ENCODE measurements around the gene NAA80. TPM values are rescaled to one million over a fixed set of nuclear protein-coding genes. Genes with fewer than 3 reads are reported as not detected.

The NAA80 gene
- polyA plus RNA-seq, 1 of the 3 experiments (the other 2 are of a cell fraction): 10.5 TPM

DNA sequence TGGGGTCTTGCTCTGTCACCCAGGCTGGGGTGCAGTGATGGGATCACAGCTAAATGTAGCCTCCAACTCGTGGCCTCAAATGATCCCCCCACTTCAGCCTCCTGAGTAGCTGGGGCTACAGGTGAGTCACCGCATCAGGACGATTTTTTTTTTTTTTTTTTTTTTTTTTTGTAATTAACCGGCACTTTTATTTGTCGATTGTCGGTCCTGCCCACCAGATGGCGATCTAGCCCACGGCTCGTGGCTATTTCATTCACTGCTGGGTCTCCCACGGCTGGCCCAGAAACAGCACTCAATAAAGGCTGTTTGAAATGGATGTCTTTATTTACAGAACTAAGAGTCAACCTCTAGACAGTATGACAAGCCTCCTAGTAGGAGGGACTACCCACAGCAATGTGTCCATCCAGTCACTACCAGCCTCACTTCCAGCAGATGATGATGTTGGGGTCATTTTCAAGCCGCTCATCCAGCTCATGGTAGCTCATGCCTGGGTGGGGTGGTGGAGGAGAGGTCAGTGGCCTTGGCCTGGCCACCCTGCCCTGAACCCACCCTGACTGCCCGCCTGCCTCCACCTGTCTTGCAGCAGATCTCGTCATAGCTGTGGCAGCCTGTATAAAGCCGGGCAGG, 48.1 kb upstream of the NAA80 start:
- Histone ChIP-seq H3K27me3 (ENCODE audit: insufficient read depth) (no peaks in the 10 kb centered on the region), H3K79me2 (ENCODE audit: insufficient read depth) (peaks cover 28% of the 10 kb centered on the region), H3K4me3 (ENCODE audit: low read depth in 2 of 2, low read length in 1 of 2) (no peak overlapping the region), H3K9me2 (no peaks in the 10 kb centered on the region), H3K36me3 (replicated peaks in 1 of 2; ENCODE audit: control insufficient read depth in 1 of 2, insufficient read depth in 2 of 2, low read length in 1 of 2) (peaks cover 0 to 17% of the 10 kb centered on the region in 2 experiments), H3F3A (replicated peaks; ENCODE audit: insufficient read depth) (peaks cover 3% of the 10 kb centered on the region), H4K20me1 (ENCODE audit: insufficient read depth) (0 out of 2 replicates have a peak, but pooled peaks cover 3% of the 10 kb centered on the region), H3K9ac (no peak overlapping the region), H3K4me1 (ENCODE audit: control insufficient read depth in 1 of 2, insufficient read depth in 2 of 2, low read depth in 1 of 2, low read length in 1 of 2) (peaks cover 11 to 42% of the 10 kb centered on the region in 2 experiments; a peak in 1 of 4 replicates), H2AFZ (ENCODE audit: low read depth) (no peak overlapping the region), H3K9me3 (no peaks in the 10 kb centered on the region), H3K27ac (ENCODE audit: low read depth in 2 of 2, low read length in 1 of 2) (peak overlapping the region in 1 of 2 experiments; percentile 35; a peak in 1 of 4 replicates), H3K4me2 (no peak overlapping the region)
- peak; percentile 83 for DNase-seq
- 18% methylated on average over 13 of the region's 14 CpGs for WGBS (ENCODE audit: low lambda C conversion rate)
- POLR2A ChIA-PET: interaction anchor here (0.9 to 2.6 kb wide), 5 partner anchors 10 to 221 kb away, joined by 3 to 5 read pairs (median 4); partner anchors contain the start of genes HYAL3 and NAA80
- TF ChIP-seq, protein P1, sequence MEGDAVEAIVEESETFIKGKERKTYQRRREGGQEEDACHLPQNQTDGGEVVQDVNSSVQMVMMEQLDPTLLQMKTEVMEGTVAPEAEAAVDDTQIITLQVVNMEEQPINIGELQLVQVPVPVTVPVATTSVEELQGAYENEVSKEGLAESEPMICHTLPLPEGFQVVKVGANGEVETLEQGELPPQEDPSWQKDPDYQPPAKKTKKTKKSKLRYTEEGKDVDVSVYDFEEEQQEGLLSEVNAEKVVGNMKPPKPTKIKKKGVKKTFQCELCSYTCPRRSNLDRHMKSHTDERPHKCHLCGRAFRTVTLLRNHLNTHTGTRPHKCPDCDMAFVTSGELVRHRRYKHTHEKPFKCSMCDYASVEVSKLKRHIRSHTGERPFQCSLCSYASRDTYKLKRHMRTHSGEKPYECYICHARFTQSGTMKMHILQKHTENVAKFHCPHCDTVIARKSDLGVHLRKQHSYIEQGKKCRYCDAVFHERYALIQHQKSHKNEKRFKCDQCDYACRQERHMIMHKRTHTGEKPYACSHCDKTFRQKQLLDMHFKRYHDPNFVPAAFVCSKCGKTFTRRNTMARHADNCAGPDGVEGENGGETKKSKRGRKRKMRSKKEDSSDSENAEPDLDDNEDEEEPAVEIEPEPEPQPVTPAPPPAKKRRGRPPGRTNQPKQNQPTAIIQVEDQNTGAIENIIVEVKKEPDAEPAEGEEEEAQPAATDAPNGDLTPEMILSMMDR (IDR thresholded peaks at IDR 0.05): peak; percentile 71
- 0 out of 2 replicates have a peak, but pooled peaks have one; percentile 16 for TF ChIP-seq RCOR1 (IDR thresholded peaks at IDR 0.05; ENCODE audit: low read length)
- TF ChIP-seq SMC3 (IDR thresholded peaks at IDR 0.05; ENCODE audit: low read depth, low read length): peak; percentile 63; the same call in 1 of the 2 replicates
- TF ChIP-seq MXI1 (IDR thresholded peaks at IDR 0.05; ENCODE audit: low read depth, low read length): peak; percentile 23; the same call in 1 of the 2 replicates
- no peak for TF ChIP-seq RFX5 (IDR thresholded peaks at IDR 0.05; ENCODE audit: low read length)
- TF ChIP-seq RAD21 (IDR thresholded peaks at IDR 0.05; ENCODE audit: low read length): peak; percentile 83
- no peak for TF ChIP-seq MEF2A (IDR thresholded peaks at IDR 0.05; ENCODE audit: borderline replicate concordance, low read depth)
- TF ChIP-seq SIN3A (IDR thresholded peaks at IDR 0.05; ENCODE audit: borderline replicate concordance, low read depth, low read length): 0 out of 2 replicates have a peak, but pooled peaks have one; percentile 15
- no peak for TF ChIP-seq CHD2 (IDR thresholded peaks at IDR 0.05; ENCODE audit: low read length, partially characterized antibody)
- CTCF ChIA-PET: interaction anchor here (0.6 to 6.0 kb wide), 38 partner anchors 9 to 566 kb away, joined by 3 to 45 read pairs (median 4); partner anchors contain the start of genes CISH, HEMK1 and RASSF1

DNA sequence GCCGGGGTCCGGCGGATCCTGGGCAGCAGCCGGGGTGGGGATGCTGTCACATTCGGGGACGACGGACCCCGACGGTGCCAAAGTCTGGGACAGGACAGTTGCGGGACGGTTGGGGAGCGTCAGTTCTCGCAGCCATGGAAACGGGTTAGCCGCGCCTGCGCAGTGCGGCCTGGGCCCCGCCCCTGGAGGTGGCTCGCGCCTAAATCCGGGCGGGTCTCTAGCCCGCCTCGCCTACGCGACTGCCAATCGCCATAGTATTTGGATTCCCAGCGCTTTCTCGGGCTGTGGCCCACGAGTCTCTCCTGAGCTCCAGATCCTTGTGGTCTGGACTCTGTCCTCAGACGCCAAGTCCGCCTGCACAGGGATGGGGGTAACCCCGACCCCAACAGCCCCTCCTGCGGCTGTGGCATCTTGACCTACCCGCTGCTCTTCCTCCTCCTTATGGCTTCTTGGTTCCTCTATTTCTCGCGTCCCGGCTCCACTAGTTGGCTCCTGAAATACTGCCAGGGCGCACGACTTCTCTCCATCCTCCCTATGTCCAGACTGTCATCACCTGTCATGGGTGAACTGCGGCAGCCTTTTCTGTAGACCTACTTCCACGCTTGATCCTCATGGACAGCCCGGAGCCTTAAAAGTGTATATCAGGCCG, 46.5 kb upstream of the NAA80 start, which contains the start of gene ZMYND10:
ZMYND10 (minus strand) TSS at position 147 of the 649 bp plus-strand sequence. CDS start 153 bp downstream, outside the sequence.
- Histone ChIP-seq H3K36me3 (replicated peaks in 1 of 2; ENCODE audit: control insufficient read depth in 1 of 2, insufficient read depth in 2 of 2, low read length in 1 of 2) (peaks cover 0 to 17% of the 10 kb centered on the region in 2 experiments), H2AFZ (ENCODE audit: low read depth) (no peak within 1 kb of the TSS), H3K4me2 (no peak within 1 kb of the TSS), H3K4me1 (ENCODE audit: control insufficient read depth in 1 of 2, insufficient read depth in 2 of 2, low read depth in 1 of 2, low read length in 1 of 2) (peaks cover 3 to 32% of the 10 kb centered on the region in 2 experiments; a peak in 1 of 4 replicates), H3K79me2 (ENCODE audit: insufficient read depth) (peaks cover 15% of the 10 kb centered on the region), H4K20me1 (ENCODE audit: insufficient read depth) (no peaks in the 10 kb centered on the region), H3K9me2 (no peaks in the 10 kb centered on the region), H3F3A (replicated peaks; ENCODE audit: insufficient read depth) (peaks cover 3% of the 10 kb centered on the region), H3K9me3 (no peaks in the 10 kb centered on the region), H3K27ac (ENCODE audit: low read depth in 2 of 2, low read length in 1 of 2) (no peak within 1 kb of the TSS), H3K4me3 (ENCODE audit: low read depth in 2 of 2, low read length in 1 of 2) (no peak within 1 kb of the TSS), H3K27me3 (ENCODE audit: insufficient read depth) (no peaks in the 10 kb centered on the region), H3K9ac (no peak within 1 kb of the TSS)
- TF ChIP-seq TAF1 (IDR thresholded peaks at IDR 0.05; ENCODE audit: borderline replicate concordance, low read depth, low read length): no peak
- no peak for TF ChIP-seq FOXM1 (IDR thresholded peaks at IDR 0.05; ENCODE audit: low read depth)
- TF ChIP-seq, protein P2, sequence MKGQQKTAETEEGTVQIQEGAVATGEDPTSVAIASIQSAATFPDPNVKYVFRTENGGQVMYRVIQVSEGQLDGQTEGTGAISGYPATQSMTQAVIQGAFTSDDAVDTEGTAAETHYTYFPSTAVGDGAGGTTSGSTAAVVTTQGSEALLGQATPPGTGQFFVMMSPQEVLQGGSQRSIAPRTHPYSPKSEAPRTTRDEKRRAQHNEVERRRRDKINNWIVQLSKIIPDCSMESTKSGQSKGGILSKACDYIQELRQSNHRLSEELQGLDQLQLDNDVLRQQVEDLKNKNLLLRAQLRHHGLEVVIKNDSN (IDR thresholded peaks at IDR 0.05; ENCODE audit: borderline replicate concordance, low read depth): no peak
- TF ChIP-seq TEAD4 (IDR thresholded peaks at IDR 0.05; ENCODE audit: borderline replicate concordance, insufficient read depth): no peak
- TF ChIP-seq CHD2 (IDR thresholded peaks at IDR 0.05; ENCODE audit: low read length, partially characterized antibody): no peak
- no peak for TF ChIP-seq NRF1 (IDR thresholded peaks at IDR 0.05; ENCODE audit: low read depth, low read length)
- no peak for TF ChIP-seq MXI1 (IDR thresholded peaks at IDR 0.05; ENCODE audit: low read depth, low read length)
- TF ChIP-seq, protein P3, sequence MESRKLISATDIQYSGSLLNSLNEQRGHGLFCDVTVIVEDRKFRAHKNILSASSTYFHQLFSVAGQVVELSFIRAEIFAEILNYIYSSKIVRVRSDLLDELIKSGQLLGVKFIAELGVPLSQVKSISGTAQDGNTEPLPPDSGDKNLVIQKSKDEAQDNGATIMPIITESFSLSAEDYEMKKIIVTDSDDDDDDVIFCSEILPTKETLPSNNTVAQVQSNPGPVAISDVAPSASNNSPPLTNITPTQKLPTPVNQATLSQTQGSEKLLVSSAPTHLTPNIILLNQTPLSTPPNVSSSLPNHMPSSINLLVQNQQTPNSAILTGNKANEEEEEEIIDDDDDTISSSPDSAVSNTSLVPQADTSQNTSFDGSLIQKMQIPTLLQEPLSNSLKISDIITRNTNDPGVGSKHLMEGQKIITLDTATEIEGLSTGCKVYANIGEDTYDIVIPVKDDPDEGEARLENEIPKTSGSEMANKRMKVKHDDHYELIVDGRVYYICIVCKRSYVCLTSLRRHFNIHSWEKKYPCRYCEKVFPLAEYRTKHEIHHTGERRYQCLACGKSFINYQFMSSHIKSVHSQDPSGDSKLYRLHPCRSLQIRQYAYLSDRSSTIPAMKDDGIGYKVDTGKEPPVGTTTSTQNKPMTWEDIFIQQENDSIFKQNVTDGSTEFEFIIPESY (IDR thresholded peaks at IDR 0.05; ENCODE audit: borderline replicate concordance, low read depth): no peak
- ChIA-PET CTCF (interaction anchor here (1.0 to 6.0 kb wide), 12 partner anchors 11 to 268 kb away, joined by 3 to 45 read pairs (median 10); partner anchors contain the start of gene HYAL1), POLR2A (no interaction called here)
- 85% methylated on average over 30 of the region's 45 CpGs for WGBS (ENCODE audit: low lambda C conversion rate)
- no peak for DNase-seq

Data from SK-N-SH (cell line).